Neural progenitor cell (in vitro differentiated cells): ENCODE results near the gene MAD2L2. TPM values are rescaled to one million over a fixed set of nuclear protein-coding genes. Genes with fewer than 3 reads are reported as not detected.

Experiments
- DNase-seq: peaks from one replicate; pipeline ENCODE4 v3.0.0-alpha.2; 2016; ENCODE audit warnings: low spot score
- H2AFZ ChIP-seq: fragments of 200-600 bp; sonication (generic); replicated peaks from 2 replicates; pipeline ENCODE4 v1.6.1; 2016; ENCODE audit warnings: antibody characterized with exemption
- H3F3A ChIP-seq: fragments of 200-600 bp; sonication (generic); 2 replicates; pipeline ENCODE4 v1.6.1; 2016; ENCODE audit warnings: antibody characterized with exemption, low read depth
- H3K27ac ChIP-seq: fragments of 200-600 bp; sonication (generic); 2 replicates; pipeline ENCODE4 v1.5.1; 2016; ENCODE audit warnings: mild to moderate bottlenecking
- H3K27me3 ChIP-seq: fragments of 200-600 bp; sonication (generic); 2 replicates; pipeline ENCODE4 v1.6.1; 2016; ENCODE audit warnings: mild to moderate bottlenecking, moderate library complexity
- H3K36me3 ChIP-seq: fragments of 200-600 bp; sonication (generic); 2 replicates; pipeline ENCODE4 v1.5.1; 2016
- H3K4me1 ChIP-seq: fragments of 200-600 bp; sonication (generic); 2 replicates; pipeline ENCODE4 v1.6.1; 2016; ENCODE audit warnings: mixed run types
- H3K4me2 ChIP-seq: fragments of 200-600 bp; sonication (generic); 2 replicates; pipeline ENCODE4 v1.6.1; 2016
- H3K4me3 ChIP-seq: fragments of 200-600 bp; sonication (generic); 2 replicates; pipeline ENCODE4 v1.5.1; 2016
- H3K79me2 ChIP-seq: fragments of 200-600 bp; sonication (generic); 2 replicates; pipeline ENCODE4 v1.6.1; 2016; ENCODE audit warnings: low read depth
- H3K9ac ChIP-seq: fragments of 200-600 bp; sonication (generic); 2 replicates; pipeline ENCODE4 v1.6.1; 2016
- H3K9me3 ChIP-seq: fragments of 200-600 bp; sonication (generic); 2 replicates; pipeline ENCODE4 v1.5.1; 2016; ENCODE audit warnings: low read depth
- H4K20me1 ChIP-seq: fragments of 200-600 bp; sonication (generic); 2 replicates; pipeline ENCODE4 v1.6.1; 2016; ENCODE audit warnings: low read depth
- H3K27ac Mint-ChIP-seq: 3 replicates; pipeline ENCODE4 v1.8.0; 2021; ENCODE audit warnings: mixed read lengths
- H3K27me3 Mint-ChIP-seq: 2 replicates; pipeline ENCODE4 v1.8.0; 2022; ENCODE audit warnings: low read depth, mild to moderate bottlenecking, inconsistent platforms, moderate library complexity, mixed read lengths; ENCODE audit not compliant: insufficient read depth
- H3K36me3 Mint-ChIP-seq: 3 replicates; pipeline ENCODE4 v1.8.0; 2021; ENCODE audit warnings: mixed read lengths
- H3K4me1 Mint-ChIP-seq: 3 replicates; pipeline ENCODE4 v1.8.0; 2021; ENCODE audit warnings: mixed read lengths
- H3K4me3 Mint-ChIP-seq: 3 replicates; pipeline ENCODE4 v1.8.0; 2021; ENCODE audit warnings: mild to moderate bottlenecking, moderate library complexity, mixed read lengths
- H3K9me3 Mint-ChIP-seq: 3 replicates; pipeline ENCODE4 v1.8.0; 2020; ENCODE audit warnings: mixed read lengths
- CTCF ChIP-seq: fragments of 200-600 bp; sonication (generic); IDR thresholded peaks from 2 replicates; pipeline ENCODE4 v1.5.1; 2017; ENCODE audit warnings: antibody characterized with exemption, mild to moderate bottlenecking
- EZH2 ChIP-seq: fragments of 200-600 bp; sonication (generic); IDR thresholded peaks from 2 replicates; pipeline ENCODE4 v1.6.1; 2017; ENCODE audit warnings: antibody characterized with exemption, mild to moderate bottlenecking, moderate library complexity
- EZH2phosphoT487 ChIP-seq: fragments of 200-600 bp; sonication (generic); IDR thresholded peaks from 2 replicates; pipeline ENCODE4 v1.6.1; 2017; ENCODE audit warnings: antibody characterized with exemption
- total RNA-seq: library from RNA; depleted of rRNA; stranded (reverse); fragments of >200 nt; gene quantifications from 2 replicates; pipeline ENCODE4 v1.2.3, GENCODE V29; 2015; ENCODE audit warnings: low replicate concordance

MAD2L2 gene
- total RNA-seq, 1 donor from 2014 or later, result 108 TPM

GRCh38 chr1:11729155-11729497, 48.2 kb upstream of the MAD2L2 start:
- Mint-ChIP-seq H3K4me1 (peaks cover 42% of the 10 kb centered on the region), H3K27me3 (peaks cover 15% of the 10 kb centered on the region), H3K27ac (no peak overlapping the region), H3K9me3 (no peaks in the 10 kb centered on the region), H3K36me3 (no peaks in the 10 kb centered on the region), H3K4me3 (no peak overlapping the region)
- Histone ChIP-seq H3K4me3 (no peak overlapping the region), H3K27ac (no peak overlapping the region), H3K27me3 (no peaks in the 10 kb centered on the region), H3F3A (peaks cover 22% of the 10 kb centered on the region), H3K4me2 (no peak overlapping the region), H3K36me3 (no peaks in the 10 kb centered on the region), H3K9ac (no peak overlapping the region), H4K20me1 (no peaks in the 10 kb centered on the region), H3K4me1 (peaks cover 21% of the 10 kb centered on the region), H2AFZ (no peak overlapping the region), H3K79me2 (no peaks in the 10 kb centered on the region), H3K9me3 (no peaks in the 10 kb centered on the region)
- TF ChIP-seq EZH2phosphoT487 (no peak), EZH2 (no peak), CTCF (no peak)
- no peak for DNase-seq

GRCh38 chr1:11728126-11728806, 47.3 kb upstream of the MAD2L2 start:
- H3K27me3 Mint-ChIP-seq, result peaks cover 15% of the 10 kb centered on the region
- DNase-seq, result no peak
- peaks cover 42% of the 10 kb centered on the region for H3K4me1 Mint-ChIP-seq
- Histone ChIP-seq H2AFZ (no peak overlapping the region), H4K20me1 (no peaks in the 10 kb centered on the region), H3K36me3 (no peaks in the 10 kb centered on the region), H3K9ac (no peak overlapping the region), H3K79me2 (no peaks in the 10 kb centered on the region), H3K4me3 (no peak overlapping the region), H3K27ac (no peak overlapping the region), H3K9me3 (no peaks in the 10 kb centered on the region), H3K27me3 (no peaks in the 10 kb centered on the region), H3K4me1 (peaks cover 21% of the 10 kb centered on the region), H3K4me2 (no peak overlapping the region), H3F3A (peaks cover 22% of the 10 kb centered on the region)
- no peak overlapping the region for H3K27ac Mint-ChIP-seq
- H3K4me3 Mint-ChIP-seq, result no peak overlapping the region
- no peak for TF ChIP-seq CTCF
- no peak for TF ChIP-seq EZH2
- no peak for TF ChIP-seq EZH2phosphoT487
- H3K36me3 Mint-ChIP-seq, result no peaks in the 10 kb centered on the region
- H3K9me3 Mint-ChIP-seq, result no peaks in the 10 kb centered on the region

GRCh38 chr1:11727119-11727518, 46.2 kb upstream of the MAD2L2 start:
- Histone ChIP-seq H3K9me3 (no peaks in the 10 kb centered on the region), H3K36me3 (no peaks in the 10 kb centered on the region), H2AFZ (no peak overlapping the region), H3K9ac (no peak overlapping the region), H3K4me2 (no peak overlapping the region), H3K4me3 (no peak overlapping the region), H3K27me3 (no peaks in the 10 kb centered on the region), H4K20me1 (no peaks in the 10 kb centered on the region), H3F3A (peaks cover 21% of the 10 kb centered on the region), H3K27ac (no peak overlapping the region), H3K4me1 (peaks cover 17% of the 10 kb centered on the region), H3K79me2 (no peaks in the 10 kb centered on the region)
- no peaks in the 10 kb centered on the region for H3K9me3 Mint-ChIP-seq
- no peak overlapping the region for H3K4me3 Mint-ChIP-seq
- no peak overlapping the region for H3K27ac Mint-ChIP-seq
- peaks cover 32% of the 10 kb centered on the region for H3K4me1 Mint-ChIP-seq
- TF ChIP-seq CTCF (no peak), EZH2phosphoT487 (no peak), EZH2 (no peak)
- H3K27me3 Mint-ChIP-seq, result peaks cover 12% of the 10 kb centered on the region
- DNase-seq, result no peak
- H3K36me3 Mint-ChIP-seq, result no peaks in the 10 kb centered on the region
